Tibial artery (tissue), 4 donors: Measurements from ENCODE around the gene AMPD3.

Experiments used
- DNase-seq, 2 donors: peaks; one replicate each; pipeline ENCODE4 v3.0.0-alpha.2; 2019
- H3K27ac ChIP-seq, 2 donors: fragments of 200-600 bp; sonication (generic) in 1 of 2; 1 replicate in 1 of 2; 2 replicates in 1 of 2; pipeline ENCODE4 v1.5.1; 2018 to 2019; ENCODE audit warnings: mild to moderate bottlenecking in 1 of 2
- H3K27me3 ChIP-seq, 2 donors: fragments of 200-600 bp; sonication (generic) in 1 of 2; one replicate each; pipeline versions ENCODE4 v1.5.1 to v1.6.0; 2016 to 2019
- H3K36me3 ChIP-seq, 3 donors: fragments of 200-600 bp; sonication (generic) in 2 of 3; one replicate each; pipeline ENCODE4 v1.5.1; 2016 to 2019; ENCODE audit warnings: mild to moderate bottlenecking in 2 of 3
- H3K4me1 ChIP-seq, 4 donors: fragments of 200-600 bp; sonication (generic) in 2 of 4; 1 replicate in 3 of 4; 2 replicates in 1 of 4; pipeline ENCODE4 v1.5.1; 2016 to 2019
- H3K4me3 ChIP-seq, 2 donors: fragments of 200-600 bp; sonication (generic) in 1 of 2; 1 replicate in 1 of 2; 2 replicates in 1 of 2; pipeline ENCODE4 v1.5.1; 2018 to 2019; ENCODE audit warnings: mild to moderate bottlenecking in 2 of 2
- H3K9me3 ChIP-seq, 3 donors: fragments of 200-600 bp; sonication (generic) in 1 of 3; one replicate each; pipeline ENCODE4 v1.5.1; 2016 to 2019
- CTCF ChIP-seq, 2 experiments: fragments of 200-600 bp in 1 of 2; fragments of 450-650 bp in 1 of 2; IDR thresholded peaks; one replicate each; pipeline ENCODE4 v1.5.1; 2017 to 2019; ENCODE audit warnings: antibody characterized with exemption in 2 of 2, mild to moderate bottlenecking in 1 of 2, moderate library complexity in 1 of 2
- intact Hi-C: fragments of 100-400 bp; cut with DNase I; formaldehyde crosslinking; loops from one replicate; pipeline ENCODE4 v1.15.0; 2023; ENCODE audit warnings: low total_unique reads

Gene AMPD3

GRCh38 chr11:10526974-10527918 is 72.2 kb downstream of the AMPD3 start:
- H3K27ac ChIP-seq: peak overlapping the region; percentile 50 to 62
- H3K36me3 ChIP-seq: peaks cover 31 to 42% (median 42%) of the 10 kb centered on the region in 3 donors
- no peak overlapping the region for H3K4me3 ChIP-seq
- H3K4me1 ChIP-seq: peaks cover 0 to 43% (median 11%) of the 10 kb centered on the region in 4 donors
- no peak for TF ChIP-seq CTCF (IDR thresholded peaks at IDR 0.05)
- intact Hi-C loops: no loop called here
- no peak for DNase-seq
- H3K27me3 ChIP-seq: no peaks in the 10 kb centered on the region
- no peaks in the 10 kb centered on the region for H3K9me3 ChIP-seq

- H3K27ac ChIP-seq: peak overlapping the region in 1 of 2 donors; percentile 26
- H3K4me3 ChIP-seq: no peak overlapping the region
- H3K36me3 ChIP-seq: peaks cover 36 to 48% (median 41%) of the 10 kb centered on the region in 3 donors
- H3K27me3 ChIP-seq: no peaks in the 10 kb centered on the region
- no peak for TF ChIP-seq CTCF (IDR thresholded peaks at IDR 0.05)
- intact Hi-C loops: no loop called here
- H3K4me1 ChIP-seq: peaks cover 0 to 35% (median 7%) of the 10 kb centered on the region in 4 donors
- H3K9me3 ChIP-seq: no peaks in the 10 kb centered on the region
- DNase-seq: no peak
Measured at GRCh38 chr11:10528121-10528520, 73.1 kb downstream of the AMPD3 start.

- H3K4me3 ChIP-seq: no peak overlapping the region
- DNase-seq: no peak
- H3K27me3 ChIP-seq: no peaks in the 10 kb centered on the region
- intact Hi-C loops: no loop called here
- H3K36me3 ChIP-seq: peaks cover 33 to 42% (median 42%) of the 10 kb centered on the region in 3 donors
- H3K4me1 ChIP-seq: peaks cover 0 to 31% (median 7%) of the 10 kb centered on the region in 4 donors
- H3K27ac ChIP-seq: no peak overlapping the region
- no peaks in the 10 kb centered on the region for H3K9me3 ChIP-seq
- no peak for TF ChIP-seq CTCF (IDR thresholded peaks at IDR 0.05)
Measured at GRCh38 chr11:10529279-10529678, 74.2 kb downstream of the AMPD3 start.

DNA sequence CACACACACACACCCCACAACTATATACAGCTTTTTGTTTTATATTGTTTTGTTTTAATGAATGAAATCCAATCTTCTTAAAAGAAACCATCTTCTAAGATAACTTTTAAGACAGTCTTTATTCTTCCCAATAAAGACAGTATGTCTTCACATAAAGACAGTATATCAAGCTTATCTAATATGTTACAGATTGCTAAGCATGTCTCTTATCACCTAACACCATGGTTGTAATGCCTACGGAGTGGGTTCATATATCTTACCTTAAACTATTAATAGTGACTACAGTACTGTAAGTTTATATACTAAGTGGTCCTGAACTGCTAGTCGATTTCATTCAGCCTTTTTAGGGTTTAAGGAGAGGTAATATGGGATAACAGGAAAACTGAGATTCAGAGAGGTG is 77.5 kb downstream of the AMPD3 start:
- H3K27ac ChIP-seq: no peak overlapping the region
- intact Hi-C loops: no loop called here
- no peak for TF ChIP-seq CTCF (IDR thresholded peaks at IDR 0.05)
- H3K4me1 ChIP-seq: peaks cover 0 to 35% (median 8%) of the 10 kb centered on the region in 4 donors
- H3K9me3 ChIP-seq: no peaks in the 10 kb centered on the region
- H3K27me3 ChIP-seq: no peaks in the 10 kb centered on the region
- peaks cover 20 to 32% (median 28%) of the 10 kb centered on the region in 3 donors for H3K36me3 ChIP-seq
- no peak for DNase-seq
- H3K4me3 ChIP-seq: no peak overlapping the region

DNA sequence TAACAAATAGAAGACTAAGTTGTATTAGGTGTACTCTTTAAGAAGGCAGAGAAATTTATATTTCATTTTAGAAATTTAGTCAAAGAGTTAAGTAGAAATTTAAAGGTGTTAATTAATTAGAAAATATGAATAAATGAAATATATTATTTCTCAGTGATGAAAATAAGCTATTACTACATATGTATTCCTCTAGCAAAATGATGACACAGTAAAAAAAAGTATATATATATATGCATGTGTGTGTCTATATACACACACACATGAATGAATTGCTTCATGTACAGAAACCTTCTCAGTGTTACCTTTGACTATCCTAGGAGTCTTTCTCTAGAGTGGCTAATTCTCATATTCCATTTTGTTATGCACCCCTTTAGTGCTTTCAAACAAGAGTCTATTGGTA is 78.3 kb downstream of the AMPD3 start:
- no peak for DNase-seq
- peaks cover 20 to 31% (median 28%) of the 10 kb centered on the region in 3 donors for H3K36me3 ChIP-seq

More for the DNA sequence above, 78.3 kb downstream of the AMPD3 start:
- TF ChIP-seq CTCF (IDR thresholded peaks at IDR 0.05): no peak
- Histone ChIP-seq H3K27ac (no peak overlapping the region), H3K9me3 (no peaks in the 10 kb centered on the region), H3K4me1 (peaks cover 0 to 35% (median 14%) of the 10 kb centered on the region in 4 donors), H3K27me3 (no peaks in the 10 kb centered on the region), H3K4me3 (no peak overlapping the region)
- intact Hi-C loops: no loop called here
